Stomach (tissue), 9 donors: Measurements from ENCODE around the gene DSTYK. TPM values are rescaled to one million over a fixed set of nuclear protein-coding genes. Genes with fewer than 3 reads are reported as not detected.

ENCODE experiments used
- DNase-seq, 2 donors: peaks; one replicate each; pipeline versions ENCODE4 v3.0.0 to v3.0.0-alpha.2; 2013 to 2019
- H3K27ac ChIP-seq, 5 donors: fragments of 200-600 bp in 4 of 5; sonication (generic) in 4 of 5; one replicate each; pipeline ENCODE4 v1.5.1; 2013 to 2019; ENCODE audit warnings: mild to moderate bottlenecking in 1 of 5, moderate library complexity in 1 of 5
- H3K27me3 ChIP-seq, 3 donors: fragments of 200-600 bp; sonication (generic); one replicate each; pipeline ENCODE4 v1.5.1; 2017 to 2019; ENCODE audit warnings: mixed run types in 1 of 3
- H3K36me3 ChIP-seq, 4 donors: fragments of 200-600 bp; sonication (generic); 1 replicate in 3 of 4; 2 replicates in 1 of 4; pipeline ENCODE4 v1.5.1; 2016 to 2019
- H3K4me1 ChIP-seq, 4 donors: fragments of 200-600 bp; sonication (generic); one replicate each; pipeline ENCODE4 v1.5.1; 2016 to 2019
- H3K4me3 ChIP-seq, 4 donors: fragments of 200-600 bp; sonication (generic) in 3 of 4; one replicate each; pipeline ENCODE4 v1.5.1; 2016 to 2019; ENCODE audit warnings: mild to moderate bottlenecking in 1 of 4
- H3K9me3 ChIP-seq, 4 donors: fragments of 200-600 bp; sonication (generic); one replicate each; pipeline ENCODE4 v1.5.1; 2016 to 2019
- EP300 ChIP-seq: sonication (generic); formaldehyde crosslinking; IDR thresholded peaks from one replicate; pipeline ENCODE4 v1.6.1; 2017; ENCODE audit warnings: antibody characterized with exemption
- POLR2A ChIP-seq, 4 donors: fragments of 450-650 bp; IDR thresholded peaks; one replicate each; pipeline ENCODE4 v1.6.1; 2016; ENCODE audit warnings: antibody characterized with exemption in 4 of 4, control low read depth in 2 of 4, mild to moderate bottlenecking in 1 of 4, moderate library complexity in 1 of 4
- POLR2AphosphoS5 ChIP-seq, 3 donors: sonication (generic); formaldehyde crosslinking; IDR thresholded peaks; one replicate each; pipeline ENCODE4 v1.6.1; 2016; ENCODE audit warnings: antibody characterized with exemption in 3 of 3
- WGBS, 5 donors: extraction: QIAGEN DNeasy Blood & Tissue Kit in 3 of 5; methylation state at CpG; one replicate each; pipeline versions ENCODE4 v1.1.5 to v1.1.7; 2013 to 2018; 5-methylcytosine and 5-hydroxymethylcytosine counted together
- intact Hi-C: fragments of 100-400 bp; cut with DNase I; formaldehyde crosslinking; loops from one replicate; pipeline ENCODE4 v1.15.1; 2023; ENCODE audit warnings: low total_unique reads
- polyA plus RNA-seq, 3 donors: library from polyadenylated mRNA; stranded (reverse); fragments of 200-250 nt; gene quantifications; one replicate each; pipeline ENCODE4 v1.2.3, GENCODE V29; 2013
- total RNA-seq, 5 donors: library from RNA; depleted of rRNA; stranded (reverse); fragments of >200 nt; gene quantifications; one replicate each; pipeline versions ENCODE4 v1.1.0 to v1.2.3, GENCODE V29; 2014 to 2016
- TF ChIP-seq, protein P1 (sequence below), 7 experiments: fragments of 450-650 bp in 4 of 7; fragments of 200-600 bp in 3 of 7; sonication (generic) in 3 of 7; IDR thresholded peaks; one replicate each; pipeline ENCODE4 v1.5.1; 2016 to 2019; ENCODE audit warnings: antibody characterized with exemption in 7 of 7, control low read depth in 2 of 7, mild to moderate bottlenecking in 1 of 7
- donor health status: healthy with polysubstance abuse.
- donor health status: Bipolar disorder and iron deficiency.
- donor health status: healthy.

Gene DSTYK
- total and polyA plus RNA-seq, 8 donors: 2.4 to 15.2 (median 3.4) TPM

DNA sequence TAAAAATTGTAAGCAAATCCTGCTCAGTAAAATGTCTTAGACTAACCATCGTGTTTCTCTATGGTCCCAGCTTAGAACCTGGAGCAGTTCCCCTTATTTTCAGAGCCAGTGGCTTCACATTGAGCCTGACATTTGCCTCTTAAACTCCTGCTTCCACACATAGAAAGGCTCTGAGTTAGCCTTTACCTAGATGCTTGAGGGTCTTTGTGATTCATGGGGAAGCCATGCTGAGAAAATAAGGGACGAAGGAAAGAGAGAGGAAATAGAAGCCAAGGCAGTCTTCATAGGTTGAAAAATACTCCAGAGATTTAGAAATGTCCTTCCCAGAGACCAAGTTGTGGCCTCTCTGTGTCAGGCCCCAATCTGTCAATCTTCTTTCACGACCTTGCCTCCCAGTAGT lies 73.6 kb downstream of the DSTYK start:
- TF ChIP-seq EP300: no peak
- TF ChIP-seq POLR2A (IDR thresholded peaks at IDR 0.05): no peak
- TF ChIP-seq, protein P1, sequence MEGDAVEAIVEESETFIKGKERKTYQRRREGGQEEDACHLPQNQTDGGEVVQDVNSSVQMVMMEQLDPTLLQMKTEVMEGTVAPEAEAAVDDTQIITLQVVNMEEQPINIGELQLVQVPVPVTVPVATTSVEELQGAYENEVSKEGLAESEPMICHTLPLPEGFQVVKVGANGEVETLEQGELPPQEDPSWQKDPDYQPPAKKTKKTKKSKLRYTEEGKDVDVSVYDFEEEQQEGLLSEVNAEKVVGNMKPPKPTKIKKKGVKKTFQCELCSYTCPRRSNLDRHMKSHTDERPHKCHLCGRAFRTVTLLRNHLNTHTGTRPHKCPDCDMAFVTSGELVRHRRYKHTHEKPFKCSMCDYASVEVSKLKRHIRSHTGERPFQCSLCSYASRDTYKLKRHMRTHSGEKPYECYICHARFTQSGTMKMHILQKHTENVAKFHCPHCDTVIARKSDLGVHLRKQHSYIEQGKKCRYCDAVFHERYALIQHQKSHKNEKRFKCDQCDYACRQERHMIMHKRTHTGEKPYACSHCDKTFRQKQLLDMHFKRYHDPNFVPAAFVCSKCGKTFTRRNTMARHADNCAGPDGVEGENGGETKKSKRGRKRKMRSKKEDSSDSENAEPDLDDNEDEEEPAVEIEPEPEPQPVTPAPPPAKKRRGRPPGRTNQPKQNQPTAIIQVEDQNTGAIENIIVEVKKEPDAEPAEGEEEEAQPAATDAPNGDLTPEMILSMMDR (IDR thresholded peaks at IDR 0.05): no peak
- no peak for TF ChIP-seq POLR2AphosphoS5 (IDR thresholded peaks at IDR 0.05)
- Histone ChIP-seq H3K27ac (no peak overlapping the region), H3K9me3 (no peaks in the 10 kb centered on the region), H3K4me3 (no peak overlapping the region), H3K27me3 (no peaks in the 10 kb centered on the region), H3K36me3 (no peaks in the 10 kb centered on the region), H3K4me1 (peaks cover 0 to 13% (median 11%) of the 10 kb centered on the region in 4 donors)
- intact Hi-C loops: no loop called here
- 67 to 79% (median 74%) methylated on average over 3 of the region's 3 CpGs for WGBS, 5 donors
- no peak for DNase-seq

DNA sequence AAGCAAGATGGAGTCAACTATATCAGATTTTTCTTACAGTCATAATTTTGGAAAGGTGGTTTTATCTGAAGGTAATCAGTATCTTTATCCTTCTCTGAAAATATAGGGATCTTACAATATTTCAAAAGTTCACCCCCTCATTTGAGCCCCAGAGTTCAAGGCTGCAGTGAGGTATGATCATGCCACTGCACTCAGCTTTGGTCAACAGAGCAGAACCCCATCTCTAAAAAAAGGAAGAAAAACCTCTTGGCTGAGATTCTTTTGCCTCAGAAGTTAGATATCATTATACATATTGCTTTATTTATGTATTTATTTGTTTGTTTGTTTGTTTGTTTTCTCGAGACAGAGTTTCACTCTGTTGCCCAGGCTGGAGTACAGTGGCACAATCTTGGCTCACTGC lies 78.2 kb downstream of the DSTYK start:
- no peak overlapping the region for H3K4me3 ChIP-seq
- no peaks in the 10 kb centered on the region for H3K9me3 ChIP-seq
- TF ChIP-seq POLR2A (IDR thresholded peaks at IDR 0.05) (no peak), EP300 (no peak), POLR2AphosphoS5 (IDR thresholded peaks at IDR 0.05) (no peak)
- TF ChIP-seq, protein P1 (IDR thresholded peaks at IDR 0.05): no peak
- H3K27ac ChIP-seq: no peak overlapping the region
- no peaks in the 10 kb centered on the region for H3K4me1 ChIP-seq
- no peak for DNase-seq
- H3K36me3 ChIP-seq: no peaks in the 10 kb centered on the region
- intact Hi-C loops: no loop called here
- no peaks in the 10 kb centered on the region for H3K27me3 ChIP-seq
- WGBS, 5 donors: 23 to 37% (median 32%) methylated on average over 1 of the region's 1 CpG

DNA sequence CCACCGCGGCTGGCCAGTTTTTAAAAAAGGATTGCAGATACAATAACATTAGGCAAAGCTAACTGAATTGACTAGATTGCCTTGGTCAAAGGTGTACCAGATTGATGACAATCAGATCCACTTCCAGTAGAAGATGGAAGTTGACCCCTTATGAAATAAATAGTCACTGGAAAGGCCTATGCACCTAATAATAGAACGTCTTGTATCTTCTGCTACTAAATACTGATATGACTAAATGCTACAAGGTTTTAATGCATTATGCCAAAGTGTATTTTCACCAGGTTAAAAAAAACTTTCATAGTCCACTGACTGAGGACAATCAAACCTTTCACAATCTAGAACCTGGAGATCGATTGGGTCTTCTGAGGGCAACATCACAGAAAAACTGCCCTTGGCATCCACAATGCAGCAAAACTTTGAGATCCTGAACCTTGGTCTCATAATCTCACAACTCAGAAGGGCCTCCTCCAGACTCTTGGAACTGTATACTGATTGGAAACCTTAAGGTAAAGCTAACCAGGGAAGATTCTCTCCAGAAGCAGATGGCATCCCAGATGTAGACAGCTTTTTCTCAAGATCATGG lies 82.0 kb downstream of the DSTYK start:
- Histone ChIP-seq H3K9me3 (no peaks in the 10 kb centered on the region), H3K27ac (no peak overlapping the region), H3K27me3 (no peaks in the 10 kb centered on the region), H3K36me3 (no peaks in the 10 kb centered on the region), H3K4me1 (no peaks in the 10 kb centered on the region), H3K4me3 (no peak overlapping the region)
- no peak for DNase-seq
- no peak for TF ChIP-seq EP300
- WGBS, 5 donors: 81 to 87% (median 83%) methylated on average over 4 of the region's 4 CpGs
- intact Hi-C loops: loop anchor here (10.0 kb wide), 1 partner anchor 125 kb away; no protein-coding TSS in a partner anchor

DNA sequence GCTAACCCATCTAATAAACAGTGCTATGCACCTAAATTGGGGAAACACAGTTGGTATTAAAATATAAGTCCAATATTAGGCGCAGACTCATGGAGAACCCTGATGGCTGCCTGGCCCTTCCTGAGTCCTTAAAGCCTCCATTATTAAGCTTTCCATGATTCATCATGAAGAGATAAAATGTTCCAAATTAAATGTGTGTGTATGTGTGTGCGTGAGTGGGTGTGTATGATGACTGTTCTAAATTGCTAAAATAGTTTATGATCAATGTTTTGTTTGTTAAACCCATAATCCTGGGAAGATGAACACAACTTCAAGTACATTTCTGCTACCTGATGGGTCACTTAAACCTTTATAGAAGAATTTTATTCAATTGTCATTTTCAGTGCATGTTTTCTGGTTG lies 83.5 kb downstream of the DSTYK start:
- H3K4me1 ChIP-seq: peaks cover 0 to 4% (median under 1%) of the 10 kb centered on the region in 4 donors
- DNase-seq: no peak
- H3K27me3 ChIP-seq: no peaks in the 10 kb centered on the region
- WGBS, 5 donors: 84 to 91% (median 87%) methylated on average over 2 of the region's 2 CpGs
- H3K36me3 ChIP-seq: no peaks in the 10 kb centered on the region
- no peak overlapping the region for H3K4me3 ChIP-seq
- intact Hi-C loops: loop anchor here (10.0 kb wide), 1 partner anchor 127 kb away; no protein-coding TSS in a partner anchor
- no peak for TF ChIP-seq POLR2A (IDR thresholded peaks at IDR 0.05)
- TF ChIP-seq EP300: no peak
- no peak for TF ChIP-seq POLR2AphosphoS5 (IDR thresholded peaks at IDR 0.05)
- TF ChIP-seq, protein P1 (IDR thresholded peaks at IDR 0.05): no peak
- no peaks in the 10 kb centered on the region for H3K9me3 ChIP-seq
- no peak overlapping the region for H3K27ac ChIP-seq

DNA sequence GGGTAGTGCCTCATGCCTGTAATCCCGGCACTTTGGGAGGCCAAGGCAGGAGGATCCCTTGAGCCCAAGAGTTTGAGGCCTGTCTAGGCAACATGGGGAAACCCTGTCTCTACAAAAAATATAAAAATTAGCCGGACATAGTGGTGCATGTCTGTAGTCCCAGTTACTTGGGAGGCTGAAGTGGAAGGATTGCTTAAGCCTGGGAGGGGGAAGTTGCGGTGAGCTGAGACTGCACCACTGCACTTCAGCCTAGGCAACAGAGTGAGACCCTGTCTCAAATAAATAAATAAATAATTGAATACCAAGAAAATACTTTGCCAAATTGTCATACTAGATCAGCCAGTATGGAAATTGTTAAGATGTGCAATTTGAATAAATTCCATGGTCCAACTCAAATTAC lies 83.9 kb downstream of the DSTYK start:
- H3K4me1 ChIP-seq: peaks cover 0 to 8% (median 4%) of the 10 kb centered on the region in 4 donors
- no peak for TF ChIP-seq POLR2A (IDR thresholded peaks at IDR 0.05)
- TF ChIP-seq EP300: no peak
- TF ChIP-seq POLR2AphosphoS5 (IDR thresholded peaks at IDR 0.05): no peak
- TF ChIP-seq, protein P1 (IDR thresholded peaks at IDR 0.05): no peak
- DNase-seq: no peak
- WGBS, 5 donors: 80 to 93% (median 84%) methylated on average over 3 of the region's 3 CpGs
- H3K9me3 ChIP-seq: no peaks in the 10 kb centered on the region
- no peaks in the 10 kb centered on the region for H3K36me3 ChIP-seq
- H3K4me3 ChIP-seq: no peak overlapping the region
- H3K27me3 ChIP-seq: no peaks in the 10 kb centered on the region
- no peak overlapping the region for H3K27ac ChIP-seq
- intact Hi-C loops: loop anchor here (10.0 kb wide), 1 partner anchor 127 kb away; no protein-coding TSS in a partner anchor
